Measurements from ENCODE around the gene ZSWIM9. TPM values are rescaled to one million over a fixed set of nuclear protein-coding genes. Genes with fewer than 3 reads are reported as not detected.

The ZSWIM9 gene
- polyA plus RNA-seq, 1 donor from 2014 or later: 2.6 TPM

GRCh38 chr19:48148576-48148975, 21.9 kb upstream of the ZSWIM9 start:
- H3K79me2 ChIP-seq (replicated peaks; ENCODE audit: insufficient read depth, low read length): no peaks in the 10 kb centered on the region
- H4K20me1 ChIP-seq (ENCODE audit: insufficient read depth): no peaks in the 10 kb centered on the region
- H3K9me2 ChIP-seq (ENCODE audit: insufficient read depth, low read length): no peaks in the 10 kb centered on the region
- TF ChIP-seq SMC3 (conservative IDR thresholded peaks at IDR 0.05; ENCODE audit: poor library complexity) (no peak), MXI1 (conservative IDR thresholded peaks at IDR 0.05; ENCODE audit: poor library complexity, severe bottlenecking) (no peak), TAF1 (IDR thresholded peaks at IDR 0.05; ENCODE audit: low read depth) (no peak), CTCF (IDR thresholded peaks at IDR 0.05; ENCODE audit: poor library complexity, severe bottlenecking) (no peak), EZH2 (IDR thresholded peaks at IDR 0.05; ENCODE audit: borderline replicate concordance, insufficient read depth, low read length, poor library complexity, severe bottlenecking) (no peak), EP300 (conservative IDR thresholded peaks at IDR 0.05; ENCODE audit: poor library complexity, severe bottlenecking) (no peak), REST (IDR thresholded peaks at IDR 0.05; ENCODE audit: borderline replicate concordance) (no peak), RAD21 (conservative IDR thresholded peaks at IDR 0.05) (no peak), POLR2AphosphoS5 (IDR thresholded peaks at IDR 0.05) (no peak)
- no peaks in the 10 kb centered on the region for H3F3A ChIP-seq (ENCODE audit: insufficient read depth, low read length, poor library complexity, severe bottlenecking)
- no peak overlapping the region for H2AFZ ChIP-seq (ENCODE audit: low read depth, low read length)
- H3K4me2 ChIP-seq (ENCODE audit: low read length): no peak overlapping the region
- H3K4me3 ChIP-seq (ENCODE audit: low read length): no peak overlapping the region
- H3K36me3 ChIP-seq (ENCODE audit: insufficient read depth, low read length): no peaks in the 10 kb centered on the region
- no peaks in the 10 kb centered on the region for H3K27me3 ChIP-seq (ENCODE audit: insufficient read depth, low read depth, low read length)
- H3K9ac ChIP-seq (ENCODE audit: low read length): no peak overlapping the region
- no peak overlapping the region for H3K27ac ChIP-seq (ENCODE audit: low read length)
- H3K9me3 ChIP-seq (ENCODE audit: low read length): no peaks in the 10 kb centered on the region

- Histone ChIP-seq H3F3A (ENCODE audit: insufficient read depth, low read length, poor library complexity, severe bottlenecking) (no peaks in the 10 kb centered on the region), H3K4me3 (ENCODE audit: low read length) (no peak overlapping the region), H3K4me2 (ENCODE audit: low read length) (no peak overlapping the region), H3K9ac (ENCODE audit: low read length) (no peak overlapping the region), H3K36me3 (ENCODE audit: insufficient read depth, low read length) (no peaks in the 10 kb centered on the region), H3K9me2 (ENCODE audit: insufficient read depth, low read length) (no peaks in the 10 kb centered on the region), H3K27ac (ENCODE audit: low read length) (no peak overlapping the region), H3K79me2 (replicated peaks; ENCODE audit: insufficient read depth, low read length) (no peaks in the 10 kb centered on the region), H2AFZ (ENCODE audit: low read depth, low read length) (no peak overlapping the region), H3K27me3 (ENCODE audit: insufficient read depth, low read depth, low read length) (no peaks in the 10 kb centered on the region), H4K20me1 (ENCODE audit: insufficient read depth) (no peaks in the 10 kb centered on the region), H3K9me3 (ENCODE audit: low read length) (no peaks in the 10 kb centered on the region)
- TF ChIP-seq REST (IDR thresholded peaks at IDR 0.05; ENCODE audit: borderline replicate concordance): no peak
- TF ChIP-seq POLR2AphosphoS5 (IDR thresholded peaks at IDR 0.05): no peak
- no peak for TF ChIP-seq CTCF (IDR thresholded peaks at IDR 0.05; ENCODE audit: poor library complexity, severe bottlenecking)
- no peak for TF ChIP-seq RAD21 (conservative IDR thresholded peaks at IDR 0.05)
- TF ChIP-seq TAF1 (IDR thresholded peaks at IDR 0.05; ENCODE audit: low read depth): no peak
- TF ChIP-seq EP300 (conservative IDR thresholded peaks at IDR 0.05; ENCODE audit: poor library complexity, severe bottlenecking): no peak
Measured at GRCh38 chr19:48149430-48149829, 21.1 kb upstream of the ZSWIM9 start.
